Head of caudate nucleus (tissue), 42 donors: ENCODE measurements around the gene KDM5B.

Experiments used
- DNase-seq, 42 donors: peaks; one replicate each; pipeline versions ENCODE4 v3.0.0 to v3.0.0-alpha.2; 2020 to 2021; ENCODE audit warnings: mixed read lengths in 7 of 42
- intact Hi-C: fragments of 100-400 bp; cut with DNase I; formaldehyde crosslinking; loops from one replicate; pipeline ENCODE4 v1.15.0; 2022

The KDM5B gene

DNA sequence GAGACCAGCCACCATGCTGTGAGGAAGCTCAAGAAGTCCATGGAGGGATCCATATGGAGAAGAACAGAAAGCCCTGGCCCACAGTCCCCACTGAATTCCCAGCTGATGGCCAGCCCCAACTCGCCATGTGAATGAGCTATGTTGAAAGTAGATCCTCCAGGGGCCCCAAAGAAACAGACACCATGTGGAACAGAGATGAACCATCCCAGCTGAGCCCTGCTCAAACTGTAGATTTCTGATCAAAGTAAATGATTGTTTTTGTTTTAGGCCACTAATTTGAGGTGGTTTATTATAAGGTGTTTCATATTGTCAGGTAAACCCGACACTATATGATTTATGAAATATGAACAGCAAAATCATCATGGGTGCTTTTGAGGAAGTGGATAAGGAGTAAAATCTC is 130.8 kb downstream of the KDM5B start:
- DNase-seq, result no peak
- intact Hi-C loops, result no loop called here
